GM21515 (cell line): Measurements from ENCODE around the gene CCDC40.
A peak's percentile ranks its signal among the peaks of the same experiment; 100 is the strongest.
"Not testable (repeated sequence)": the region's sequence is repeated elsewhere in the genome, so short reads cannot be mapped to it uniquely, and the experiment has no call there.

Experiments
- ATAC-seq: cut with Tn5 transposase; IDR thresholded peaks from one replicate; pipeline ENCODE4 v1.9.1; 2021; ENCODE audit not compliant: unreplicated experiment

Gene CCDC40

GRCh38 chr17:80036715-80037477 is 454 bp downstream of the CCDC40 start:
- peak; percentile 4 for ATAC-seq

- ATAC-seq = no peak
Observed at GRCh38 chr17:80043963-80044362, 7.5 kb downstream of the CCDC40 start.

GRCh38 chr17:80045703-80046102 is 9.3 kb downstream of the CCDC40 start:
- no peak for ATAC-seq

GRCh38 chr17:80046709-80047108 is 10.3 kb downstream of the CCDC40 start:
- not testable (repeated sequence) for ATAC-seq

GRCh38 chr17:80047176-80047575 is 10.7 kb downstream of the CCDC40 start:
- ATAC-seq = no peak

- ATAC-seq = no peak
Observed at GRCh38 chr17:80049986-80050385, 13.5 kb downstream of the CCDC40 start.

GRCh38 chr17:80050706-80051105 is 14.3 kb downstream of the CCDC40 start:
- no peak for ATAC-seq

DNA sequence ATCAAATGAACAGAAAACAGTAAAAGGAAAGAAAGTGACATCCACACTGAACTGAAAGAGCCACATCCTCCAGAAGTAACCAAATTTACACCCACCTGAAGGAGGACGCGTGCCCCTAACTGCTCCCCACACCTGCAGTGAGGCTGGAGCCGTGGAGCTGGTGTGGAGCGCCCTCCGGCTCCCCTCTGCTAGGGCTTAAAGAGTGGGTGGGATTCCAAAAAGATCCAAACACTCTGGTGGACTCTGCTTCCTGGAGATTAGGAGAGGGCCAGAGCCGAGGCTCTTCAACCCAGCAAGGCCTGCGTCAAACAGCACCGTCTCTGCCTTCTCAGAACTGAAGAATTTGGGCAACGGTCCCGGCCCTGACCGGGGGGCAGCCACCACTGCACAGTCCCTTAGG is 15.2 kb downstream of the CCDC40 start:
- no peak for ATAC-seq

- ATAC-seq = no peak
Observed at GRCh38 chr17:80053102-80053501, 16.7 kb downstream of the CCDC40 start.

DNA sequence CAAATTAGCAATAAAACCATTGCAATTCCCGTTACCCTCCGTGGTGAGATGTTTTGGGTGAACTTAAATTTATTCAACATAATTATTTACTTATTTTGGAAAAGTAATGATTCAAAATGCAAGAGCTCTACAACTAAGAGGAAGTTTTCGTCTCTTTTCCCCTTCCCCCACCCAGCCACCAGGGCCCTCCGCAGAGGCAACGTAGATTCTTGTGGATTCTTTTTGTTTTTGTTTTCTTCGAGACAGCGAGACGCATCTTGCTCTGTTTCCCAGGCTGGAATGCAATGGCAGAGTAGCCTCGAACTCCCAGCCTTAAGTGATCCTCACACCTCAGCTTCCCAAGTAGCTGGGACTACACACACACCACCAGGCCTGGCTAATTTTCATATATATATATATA is 19.2 kb downstream of the CCDC40 start:
- no peak for ATAC-seq

DNA sequence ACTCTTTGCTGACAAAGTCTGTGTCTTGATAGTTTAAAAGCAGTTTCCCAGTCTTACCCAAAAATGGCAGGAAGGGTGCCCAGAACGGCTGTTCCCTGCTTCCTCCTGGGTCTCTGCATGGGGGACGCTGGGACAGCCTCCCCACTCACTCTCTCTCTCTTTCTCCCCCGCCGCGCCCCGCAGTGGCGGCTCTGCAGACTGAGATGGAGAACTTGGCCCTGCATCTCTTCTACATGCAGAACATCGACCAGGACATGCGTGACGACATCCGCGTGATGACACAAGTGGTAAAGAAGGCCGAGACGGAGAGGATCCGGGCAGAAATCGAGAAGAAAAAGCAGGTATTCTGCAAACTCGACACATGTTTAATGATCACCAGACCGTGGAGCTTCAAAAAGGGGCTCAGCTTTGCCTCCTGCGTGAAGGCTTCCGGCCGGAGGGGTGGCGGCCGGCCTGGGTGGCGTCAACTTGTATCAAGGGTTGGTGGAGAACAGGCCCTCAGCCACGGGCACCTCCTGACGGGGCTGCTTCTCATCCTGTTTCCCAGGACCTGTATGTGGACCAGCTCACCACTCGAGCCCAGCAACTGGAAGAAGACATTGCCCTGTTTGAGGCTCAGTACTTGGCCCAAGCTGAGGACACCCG is 22.0 kb downstream of the CCDC40 start:
- no peak for ATAC-seq

- ATAC-seq = no peak
Observed at GRCh38 chr17:80060644-80061043, 24.2 kb downstream of the CCDC40 start.

- ATAC-seq = no peak
Observed at GRCh38 chr17:80061421-80061820, 25.0 kb downstream of the CCDC40 start.

- ATAC-seq = no peak
Observed at GRCh38 chr17:80063830-80064585, 27.6 kb downstream of the CCDC40 start.

- no peak for ATAC-seq
Observed at GRCh38 chr17:80064696-80065095, 28.3 kb downstream of the CCDC40 start.

GRCh38 chr17:80065478-80066170 is 29.2 kb downstream of the CCDC40 start:
- ATAC-seq = no peak

DNA sequence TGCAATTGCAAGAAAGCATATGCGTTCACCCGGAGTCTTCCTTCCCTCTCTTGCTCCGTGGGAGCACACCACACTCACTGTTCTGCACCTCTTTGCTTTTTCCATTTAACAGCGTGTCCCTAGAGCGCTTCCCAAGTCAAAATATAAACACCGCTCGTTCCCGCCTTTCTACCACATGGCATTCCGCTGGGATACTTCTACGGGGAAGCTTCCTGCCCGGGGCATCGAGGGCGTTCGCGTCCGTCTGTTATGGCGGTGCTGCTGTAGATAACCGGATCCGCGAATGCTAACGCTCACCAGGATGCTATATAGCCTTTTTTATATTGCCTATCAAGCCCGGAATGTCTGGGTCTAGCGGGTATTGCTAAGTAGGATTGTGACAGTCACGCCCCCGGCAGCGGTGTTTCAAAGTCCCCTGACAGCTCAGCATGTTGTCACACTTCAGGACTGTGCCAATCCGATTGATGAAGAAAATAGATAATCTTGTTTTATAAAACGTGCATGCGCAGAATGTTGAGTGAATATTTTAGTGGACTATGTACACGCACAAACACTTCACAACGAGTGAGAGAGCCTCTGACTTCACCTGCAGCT is 31.0 kb downstream of the CCDC40 start:
- ATAC-seq = no peak

GRCh38 chr17:80068301-80069222 is 32.1 kb downstream of the CCDC40 start:
- no peak for ATAC-seq

DNA sequence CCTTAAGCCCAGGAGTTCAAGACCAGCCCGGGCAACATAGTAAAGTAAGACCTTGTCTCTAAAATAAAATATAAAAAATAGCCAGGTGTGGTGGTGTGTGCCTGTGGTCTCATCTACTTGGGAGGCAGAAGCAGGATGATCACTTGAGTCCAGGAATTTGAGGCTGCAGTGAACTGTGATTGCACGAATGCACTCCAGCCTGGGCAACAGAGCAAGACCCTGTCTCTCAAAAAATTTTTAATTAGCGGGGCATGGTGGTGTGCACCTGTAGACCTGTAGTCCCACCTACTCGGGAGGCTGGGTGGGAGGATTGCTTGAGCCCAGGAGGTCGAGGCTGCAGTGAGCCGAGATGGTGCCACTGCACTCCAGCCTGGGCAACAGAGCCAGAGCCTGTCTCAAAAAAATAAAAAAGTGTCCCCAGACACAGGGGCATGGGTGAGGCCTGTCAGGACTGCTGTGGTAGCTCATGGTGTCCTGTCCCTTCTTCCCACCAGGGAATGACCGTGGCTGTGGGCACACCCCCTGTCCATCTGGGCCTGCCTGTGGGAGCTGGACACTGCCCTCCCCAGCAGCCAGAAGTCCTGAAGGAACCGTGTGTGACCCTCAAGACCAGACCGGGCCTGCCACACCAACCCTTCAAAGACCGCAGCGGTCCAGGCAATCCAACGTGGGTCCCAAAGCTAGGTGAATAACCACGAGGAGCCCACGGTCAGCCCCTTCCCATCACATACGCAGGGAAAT is 34.1 kb downstream of the CCDC40 start:
- ATAC-seq = no peak
